Endothelial cell of umbilical vein (primary cell): ENCODE data around the gene SH3PXD2A. TPM values are rescaled to one million over a fixed set of nuclear protein-coding genes. Genes with fewer than 3 reads are reported as not detected.

Source experiments
- BruUV-seq: library from RNA; stranded (reverse); fragments of 400-500 nt; replicated peaks from 2 replicates; lab custom pipeline; 2021; lab: Mats Ljungman, UMichigan
- CTCF ChIA-PET: fragments of 300-600, 350-600 bp; sonication (Branson Sonifier 250); formaldehyde crosslinking; loops from one replicate; lab custom pipeline; 2021; ENCODE audit warnings: antibody characterized with exemption, inconsistent platforms; lab: Charles Lee
- POLR2A ChIA-PET: fragments of 300-600, 350-600 bp; sonication (Branson Sonifier 250); formaldehyde crosslinking; loops from one replicate; lab custom pipeline; 2021; ENCODE audit warnings: antibody characterized with exemption, inconsistent platforms; lab: Charles Lee
- DNase-seq: peaks from one replicate; pipeline ENCODE4 v3.0.0-alpha.2; 2011; ENCODE audit warnings: low read depth, low spot score
- FAIRE-seq: peaks from 2 replicates; lab custom pipeline; 2011; peaks lifted over from hg19 to GRCh38; lab: Jason Lieb, UNC
- H2AFZ ChIP-seq: 2 replicates; pipeline ENCODE4 v1.6.0; 2012; ENCODE audit warnings: low read depth, low read length, control low read depth, inconsistent platforms
- H3K27ac ChIP-seq: 2 replicates; pipeline ENCODE4 v1.5.1; 2011; ENCODE audit warnings: low read depth, mild to moderate bottlenecking, control low read depth, low read length, moderate library complexity; ENCODE audit not compliant: insufficient read depth
- H3K27me3 ChIP-seq, 2 experiments: 2 replicates each; pipeline versions ENCODE4 v1.6.0 to v1.6.1; 2011; ENCODE audit warnings: low read length in 2 of 2, mixed read lengths in 1 of 2; ENCODE audit not compliant: control insufficient read depth in 2 of 2, insufficient read depth in 2 of 2
- H3K36me3 ChIP-seq, 2 experiments: 2 replicates in 1 of 2; 3 replicates in 1 of 2; pipeline ENCODE4 v1.5.1; 2011; ENCODE audit warnings: low read length in 2 of 2, mild to moderate bottlenecking in 1 of 2, moderate library complexity in 1 of 2; ENCODE audit not compliant: control insufficient read depth in 2 of 2, insufficient read depth in 2 of 2; ENCODE audit errors: extremely low read depth in 1 of 2
- H3K4me1 ChIP-seq: 3 replicates; pipeline ENCODE4 v1.5.1; 2011; ENCODE audit warnings: mild to moderate bottlenecking, low read length; ENCODE audit not compliant: control insufficient read depth, insufficient read depth; ENCODE audit errors: extremely low read depth
- H3K4me2 ChIP-seq: 2 replicates; pipeline ENCODE4 v1.6.1; 2011; ENCODE audit warnings: low read length, control low read depth, mixed read lengths; ENCODE audit not compliant: insufficient read depth
- H3K4me3 ChIP-seq, 3 experiments: fragments of 200-600 bp in 1 of 3; sonication (generic), shearing (Covaris generic) in 1 of 3; replicated peaks in 1 of 3; 2 replicates each; pipeline ENCODE4 v1.5.1; 2011 to 2016; ENCODE audit warnings: control low read depth in 3 of 3, low read length in 3 of 3, mild to moderate bottlenecking in 2 of 3, inconsistent platforms in 1 of 3, low read depth in 1 of 3, moderate library complexity in 1 of 3; ENCODE audit not compliant: insufficient read depth in 1 of 3
- H3K79me2 ChIP-seq: 2 replicates; pipeline ENCODE4 v1.6.0; 2012; ENCODE audit warnings: low read length, inconsistent platforms; ENCODE audit not compliant: control insufficient read depth, insufficient read depth
- H3K9ac ChIP-seq: replicated peaks from 2 replicates; pipeline ENCODE3; 2011; ENCODE audit warnings: low read length, control low read depth; ENCODE audit not compliant: insufficient read depth; ENCODE audit errors: extremely low read depth
- H3K9me1 ChIP-seq: replicated peaks from 3 replicates; pipeline ENCODE4 v1.6.0; 2011; ENCODE audit warnings: mild to moderate bottlenecking, low read length; ENCODE audit not compliant: control insufficient read depth, insufficient read depth; ENCODE audit errors: extremely low read depth
- H3K9me3 ChIP-seq: replicated peaks from 2 replicates; pipeline ENCODE4 v1.5.1; 2012; ENCODE audit warnings: low read length, inconsistent platforms; ENCODE audit not compliant: control insufficient read depth, insufficient read depth
- H4K20me1 ChIP-seq: replicated peaks from 2 replicates; pipeline ENCODE3; 2011; ENCODE audit warnings: mild to moderate bottlenecking, low read length; ENCODE audit not compliant: control insufficient read depth, insufficient read depth; ENCODE audit errors: extremely low read depth
- CTCF ChIP-seq, 2 donors: IDR thresholded peaks; 1 replicate in 1 of 2; 2 replicates in 1 of 2; pipeline ENCODE4 v1.5.1; 2011; ENCODE audit warnings: low read length in 2 of 2, mild to moderate bottlenecking in 2 of 2, moderate library complexity in 2 of 2, control low read depth in 1 of 2, inconsistent platforms in 1 of 2, low read depth in 1 of 2; ENCODE audit not compliant: insufficient read depth in 1 of 2; ENCODE audit errors: extremely low read depth in 1 of 2
- EZH2 ChIP-seq: IDR thresholded peaks from 2 replicates; pipeline ENCODE4 v1.6.1; 2012; ENCODE audit warnings: borderline replicate concordance, low read depth, mild to moderate bottlenecking, moderate library complexity, low read length, inconsistent platforms; ENCODE audit not compliant: severe bottlenecking
- FOS ChIP-seq: IDR thresholded peaks from 2 replicates; pipeline ENCODE4 v1.6.1; 2011; ENCODE audit warnings: mild to moderate bottlenecking, low read length, moderate library complexity, borderline replicate concordance; ENCODE audit not compliant: insufficient read depth
- GATA2 ChIP-seq: IDR thresholded peaks from 2 replicates; pipeline ENCODE4 v1.7.0; 2011; ENCODE audit warnings: low read depth, mild to moderate bottlenecking, moderate library complexity, mixed read lengths, low read length; ENCODE audit not compliant: insufficient read length, insufficient read depth
- JUN ChIP-seq: IDR thresholded peaks from 2 replicates; pipeline ENCODE4 v1.6.1; 2011; ENCODE audit warnings: borderline replicate concordance, low read depth; ENCODE audit not compliant: insufficient read length, insufficient read depth
- MAX ChIP-seq: IDR thresholded peaks from 2 replicates; pipeline ENCODE4 v1.6.1; 2011; ENCODE audit not compliant: insufficient read depth, insufficient read length
- MYC ChIP-seq: IDR thresholded peaks from one replicate; pipeline ENCODE4 v1.6.1; 2011; ENCODE audit warnings: mild to moderate bottlenecking, low read depth, low read length
- POLR2A ChIP-seq: IDR thresholded peaks from 2 replicates; pipeline ENCODE4 v1.6.1; 2012; ENCODE audit warnings: low read depth, mild to moderate bottlenecking, control low read depth, low read length
- POLR2AphosphoS5 ChIP-seq: IDR thresholded peaks from 2 replicates; pipeline ENCODE4 v1.6.1; 2012; ENCODE audit warnings: low read depth, mild to moderate bottlenecking, control low read depth, low read length, moderate library complexity; ENCODE audit not compliant: insufficient read depth
- dilution Hi-C: fragments of 300-500 bp; cut with MboI; formaldehyde crosslinking; loops from one replicate; pipeline ENCODE4 v1.15.0; 2019; ENCODE audit warnings: low sequenced_read_pairs; ENCODE audit not compliant: extremely low pct_ligation_motif_present
- intact Hi-C: fragments of 100-400 bp; cut with micrococcal nuclease; formaldehyde crosslinking; loops from one replicate; pipeline ENCODE4 v1.10.0; 2022
- polyA plus RNA-seq, 4 experiments: library from polyadenylated mRNA; depleted of rRNA in 3 of 4; stranded (reverse) in 3 of 4; unstranded in 1 of 4; fragments of >200 nt; gene quantifications; 2 replicates each; pipeline versions ENCODE4 v1.2.1 to v1.2.3, GENCODE V29; 2011 to 2012; ENCODE audit warnings: missing spikeins in 1 of 4
- total RNA-seq: library from RNA; stranded (reverse); gene quantifications from 2 replicates; pipeline ENCODE4 v1.2.3, GENCODE V29; 2021

Gene SH3PXD2A
- total and polyA plus RNA-seq, 2 donors (not counting 3 experiments of a cell fraction or from before 2014, with no cell fraction given) = 1.4 to 5.1 TPM

DNA sequence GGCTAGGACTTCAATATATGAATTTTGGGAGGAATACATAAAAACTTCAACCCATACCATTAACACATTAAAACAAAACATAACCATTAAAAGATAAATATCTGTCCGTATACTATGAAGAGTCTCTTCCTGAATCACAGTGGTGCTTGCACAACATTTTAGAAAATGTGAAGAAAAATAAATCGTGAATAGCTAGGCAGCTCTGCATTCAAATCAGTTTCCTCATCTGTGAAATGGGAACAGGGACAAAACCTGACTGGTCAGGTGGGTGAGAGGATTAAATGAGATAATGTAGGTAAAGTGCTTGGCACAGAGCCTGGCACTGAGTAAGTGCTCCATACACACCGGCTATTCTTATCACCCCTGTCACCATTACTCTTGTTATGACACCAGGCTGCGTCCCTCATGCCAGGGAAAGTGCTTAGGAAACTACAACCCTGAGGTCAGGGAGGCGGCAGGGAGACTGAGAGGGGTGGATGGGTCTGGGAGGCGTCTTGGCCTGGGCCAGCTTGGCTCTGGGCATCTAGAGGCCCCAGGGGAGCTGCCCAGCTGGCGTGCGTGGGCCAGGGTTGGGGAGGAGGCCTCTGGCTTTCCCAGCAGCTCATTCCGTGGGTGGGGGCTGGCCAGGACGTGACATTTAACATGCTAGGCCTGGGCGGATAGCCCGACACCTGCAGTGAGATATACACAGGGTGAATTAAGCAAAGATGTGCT lies 78.3 kb downstream of the SH3PXD2A start:
- FAIRE-seq = no peak
- H2AFZ ChIP-seq = no peak overlapping the region
- H3K4me1 ChIP-seq = peaks cover 7% of the 10 kb centered on the region
- CTCF ChIA-PET = interaction anchor here (1.0 to 1.6 kb wide), 2 partner anchors 12 to 23 kb away, joined by 3 to 4 read pairs; no protein-coding TSS in a partner anchor
- no peaks in the 10 kb centered on the region for H3K27me3 ChIP-seq
- no peaks in the 10 kb centered on the region for H3K79me2 ChIP-seq
- no peaks in the 10 kb centered on the region for H4K20me1 ChIP-seq
- no TSS peak for BruUV-seq
- POLR2A ChIA-PET = no interaction called here
- no peaks in the 10 kb centered on the region for H3K36me3 ChIP-seq
- H3K9me1 ChIP-seq = no peaks in the 10 kb centered on the region
- H3K27ac ChIP-seq = no peak overlapping the region
- H3K4me3 ChIP-seq = no peak overlapping the region
- H3K9ac ChIP-seq = no peak overlapping the region
- no peak for TF ChIP-seq GATA2
- no peak for TF ChIP-seq POLR2A
- no peak for TF ChIP-seq MAX
- TF ChIP-seq MYC = no peak
- no peak for TF ChIP-seq POLR2AphosphoS5
- no peak for TF ChIP-seq EZH2
- TF ChIP-seq FOS = no peak
- no peak for TF ChIP-seq JUN
- TF ChIP-seq CTCF (IDR thresholded peaks at IDR 0.05; ENCODE audit: extremely low read depth in 1 of 2, insufficient read depth in 1 of 2, low read depth in 1 of 2, low read length in 2 of 2) = no peak
- intact Hi-C loops = no loop called here
- H3K4me2 ChIP-seq = no peak overlapping the region
- no peaks in the 10 kb centered on the region for H3K9me3 ChIP-seq
- dilution Hi-C loops = no loop called here
- DNase-seq = no peak
